DND-41 (cell line): ENCODE measurements around the gene MIGA1.

Experiments
- CTCF ChIP-seq: IDR thresholded peaks from 2 replicates; pipeline ENCODE4 v1.5.1; 2012; ENCODE audit warnings: borderline replicate concordance, low read length, moderate library complexity, mild to moderate bottlenecking; ENCODE audit not compliant: poor library complexity, severe bottlenecking; ENCODE audit errors: extremely low read depth
- EZH2 ChIP-seq: IDR thresholded peaks from 3 replicates; pipeline ENCODE4 v1.6.1; 2012; ENCODE audit warnings: borderline replicate concordance, low read depth, mild to moderate bottlenecking, moderate library complexity, low read length, inconsistent platforms; ENCODE audit not compliant: severe bottlenecking

- TF ChIP-seq EZH2 (no peak), CTCF (no peak)
Measured at GRCh38 chr1:77834771-77835334, 55.4 kb downstream of the MIGA1 start.
